Uterus (tissue), 4 donors: ENCODE measurements around the gene NOTUM. TPM values are rescaled to one million over a fixed set of nuclear protein-coding genes. Genes with fewer than 3 reads are reported as not detected.

Source experiments
- DNase-seq, 2 donors: peaks; one replicate each; pipeline ENCODE4 v3.0.0-alpha.2; 2019 to 2020
- H3K27ac ChIP-seq, 2 donors: fragments of 200-600 bp; sonication (generic); 1 replicate in 1 of 2; 2 replicates in 1 of 2; pipeline ENCODE4 v1.5.1; 2016 to 2018
- H3K27me3 ChIP-seq, 2 donors: fragments of 200-600 bp; sonication (generic); one replicate each; pipeline ENCODE4 v1.5.1; 2018 to 2019; ENCODE audit warnings: control low read depth in 1 of 2
- H3K36me3 ChIP-seq, 2 donors: fragments of 200-600 bp; sonication (generic); one replicate each; pipeline ENCODE4 v1.5.1; 2019; ENCODE audit warnings: control low read depth in 1 of 2
- H3K4me1 ChIP-seq, 2 donors: fragments of 200-600 bp; sonication (generic); one replicate each; pipeline ENCODE4 v1.5.1; 2018 to 2019; ENCODE audit warnings: control low read depth in 1 of 2
- H3K4me3 ChIP-seq, 2 donors: fragments of 200-600 bp; sonication (generic); 1 replicate in 1 of 2; 2 replicates in 1 of 2; pipeline ENCODE4 v1.5.1; 2018 to 2019; ENCODE audit warnings: mild to moderate bottlenecking in 1 of 2
- H3K9me3 ChIP-seq, 2 donors: fragments of 200-600 bp; sonication (generic); one replicate each; pipeline ENCODE4 v1.5.1; 2019; ENCODE audit warnings: control low read depth in 1 of 2
- POLR2A ChIP-seq, 2 donors: fragments of 450-650 bp; IDR thresholded peaks; one replicate each; pipeline ENCODE4 v1.6.1; 2016; ENCODE audit warnings: antibody characterized with exemption in 2 of 2, mild to moderate bottlenecking in 1 of 2, moderate library complexity in 1 of 2
- intact Hi-C: fragments of 100-400 bp; cut with DNase I; formaldehyde crosslinking; loops from one replicate; pipeline ENCODE4 v1.15.1; 2023; ENCODE audit warnings: low total_unique reads
- total RNA-seq, 4 donors: library from RNA; depleted of rRNA in 3 of 4; stranded (reverse); fragments of >200 nt in 3 of 4; gene quantifications; one replicate each; pipeline versions ENCODE4 v1.1.0 to v1.2.4, GENCODE V29; 2014 to 2023
- TF ChIP-seq, protein P1 (sequence below), 4 experiments: fragments of 200-600 bp in 2 of 4; fragments of 450-650 bp in 2 of 4; sonication (generic) in 2 of 4; IDR thresholded peaks; one replicate each; pipeline ENCODE4 v1.5.1; 2016 to 2019; ENCODE audit warnings: antibody characterized with exemption in 4 of 4, mild to moderate bottlenecking in 2 of 4, moderate library complexity in 1 of 4
- donor health status: DM: yes; HTN: yes; CAD: no.

NOTUM gene
- total RNA-seq, 4 donors from 2014 or later = 5.0 TPM; not detected in 3

DNA sequence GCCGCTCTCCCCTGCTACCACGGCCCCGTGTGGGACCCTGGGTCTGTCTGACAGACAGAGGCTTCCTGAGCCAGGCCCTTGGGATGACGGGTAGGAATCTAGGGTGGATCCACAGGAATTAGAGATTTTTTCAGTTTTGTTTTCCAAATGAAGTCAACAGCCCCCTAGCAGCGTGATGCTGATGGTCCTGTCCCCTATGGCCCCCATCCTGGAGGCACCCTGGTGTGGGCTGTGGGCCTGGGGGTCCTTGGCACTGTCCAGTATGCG is 46.2 kb upstream of the NOTUM start:
- intact Hi-C loops = no loop called here
- TF ChIP-seq, protein P1, sequence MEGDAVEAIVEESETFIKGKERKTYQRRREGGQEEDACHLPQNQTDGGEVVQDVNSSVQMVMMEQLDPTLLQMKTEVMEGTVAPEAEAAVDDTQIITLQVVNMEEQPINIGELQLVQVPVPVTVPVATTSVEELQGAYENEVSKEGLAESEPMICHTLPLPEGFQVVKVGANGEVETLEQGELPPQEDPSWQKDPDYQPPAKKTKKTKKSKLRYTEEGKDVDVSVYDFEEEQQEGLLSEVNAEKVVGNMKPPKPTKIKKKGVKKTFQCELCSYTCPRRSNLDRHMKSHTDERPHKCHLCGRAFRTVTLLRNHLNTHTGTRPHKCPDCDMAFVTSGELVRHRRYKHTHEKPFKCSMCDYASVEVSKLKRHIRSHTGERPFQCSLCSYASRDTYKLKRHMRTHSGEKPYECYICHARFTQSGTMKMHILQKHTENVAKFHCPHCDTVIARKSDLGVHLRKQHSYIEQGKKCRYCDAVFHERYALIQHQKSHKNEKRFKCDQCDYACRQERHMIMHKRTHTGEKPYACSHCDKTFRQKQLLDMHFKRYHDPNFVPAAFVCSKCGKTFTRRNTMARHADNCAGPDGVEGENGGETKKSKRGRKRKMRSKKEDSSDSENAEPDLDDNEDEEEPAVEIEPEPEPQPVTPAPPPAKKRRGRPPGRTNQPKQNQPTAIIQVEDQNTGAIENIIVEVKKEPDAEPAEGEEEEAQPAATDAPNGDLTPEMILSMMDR (IDR thresholded peaks at IDR 0.05) = no peak
- no peak for TF ChIP-seq POLR2A (IDR thresholded peaks at IDR 0.05)
- H3K4me1 ChIP-seq = peaks cover 8 to 15% of the 10 kb centered on the region in 2 donors

DNA sequence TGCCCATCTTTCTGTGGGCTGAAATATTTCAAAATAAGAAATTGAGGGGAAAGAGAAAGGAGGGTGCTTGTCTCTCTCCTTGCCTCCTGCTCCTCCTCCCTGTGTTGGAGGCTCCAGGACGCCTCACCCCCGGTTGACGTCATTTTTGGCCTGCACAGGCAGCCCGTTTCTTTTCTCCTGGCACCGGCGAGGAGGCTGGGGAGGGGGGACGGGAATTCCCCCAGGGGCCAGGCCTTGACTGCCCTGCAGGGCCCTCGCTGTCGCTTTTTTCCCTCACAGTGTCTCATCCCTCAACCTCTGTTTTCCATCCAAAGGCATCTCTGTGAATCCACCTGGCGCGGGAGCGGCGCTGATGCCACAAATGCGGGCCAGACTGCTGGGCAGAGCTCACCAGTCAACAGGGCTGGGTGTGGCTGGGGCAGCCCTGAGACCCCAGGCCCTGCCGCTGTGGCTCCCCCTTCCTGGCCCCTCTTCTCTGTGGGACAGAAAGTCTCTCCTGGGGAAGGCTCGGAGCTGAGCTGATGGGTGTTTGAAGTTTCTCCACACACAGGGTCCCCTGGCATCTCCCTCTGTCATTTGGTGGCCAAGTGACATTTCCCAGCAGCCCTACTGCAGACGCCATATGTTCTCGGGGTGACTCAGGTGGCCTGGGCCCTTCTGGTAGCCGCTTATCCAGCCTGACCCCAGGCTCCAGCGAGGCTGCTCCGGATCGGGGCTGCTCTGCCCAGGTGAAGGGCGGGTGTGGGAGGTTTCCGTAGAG is 45.7 kb upstream of the NOTUM start:
- intact Hi-C loops = no loop called here
- no peaks in the 10 kb centered on the region for H3K36me3 ChIP-seq
- peaks cover 8 to 15% of the 10 kb centered on the region in 2 donors for H3K4me1 ChIP-seq
- H3K27ac ChIP-seq = peak overlapping the region in 1 of 2 donors; percentile 7
- TF ChIP-seq, protein P1 (IDR thresholded peaks at IDR 0.05) = no peak
- no peak for TF ChIP-seq POLR2A (IDR thresholded peaks at IDR 0.05)
- H3K4me3 ChIP-seq = no peak overlapping the region
- no peaks in the 10 kb centered on the region for H3K9me3 ChIP-seq
- DNase-seq = peak; percentile 70 to 73
- H3K27me3 ChIP-seq = no peaks in the 10 kb centered on the region

More for the DNA sequence above, 46.2 kb upstream of the NOTUM start:
- no peak for DNase-seq
- Histone ChIP-seq H3K27me3 (no peaks in the 10 kb centered on the region), H3K27ac (no peak overlapping the region), H3K36me3 (no peaks in the 10 kb centered on the region), H3K9me3 (no peaks in the 10 kb centered on the region), H3K4me3 (no peak overlapping the region)

DNA sequence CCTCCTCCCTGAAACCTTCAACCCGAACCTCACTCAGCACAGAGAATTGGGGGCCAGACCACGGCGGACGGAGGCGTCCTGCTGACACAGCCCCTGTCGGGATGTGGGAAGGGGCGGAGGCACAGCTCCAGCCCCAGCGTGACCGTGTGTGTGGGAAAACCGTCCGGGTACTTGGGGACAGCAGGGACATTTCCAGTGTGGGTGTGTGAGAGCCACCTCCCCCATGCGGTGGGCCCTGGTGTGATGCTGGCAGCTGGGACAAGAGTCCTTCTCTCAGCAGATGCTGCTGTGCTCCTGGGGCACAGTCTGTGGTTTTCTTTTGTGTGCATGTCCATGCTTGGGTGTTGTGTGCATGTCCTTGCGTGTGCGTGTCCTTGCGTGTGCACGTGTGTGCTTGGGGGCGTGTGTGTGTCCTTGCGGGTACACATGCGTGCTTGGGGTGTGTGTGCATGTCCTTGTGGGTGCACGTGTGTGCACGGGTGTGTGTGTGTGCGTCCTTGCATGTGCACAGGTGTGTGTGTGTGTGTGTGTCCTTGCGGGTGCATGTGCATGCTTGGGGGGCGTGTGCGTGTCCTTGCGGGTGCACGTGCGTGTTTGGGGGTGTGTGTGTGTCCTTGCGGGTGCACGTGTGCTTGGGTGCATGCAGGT is 44.8 kb upstream of the NOTUM start:
- Histone ChIP-seq H3K4me1 (peaks cover 8 to 15% of the 10 kb centered on the region in 2 donors), H3K4me3 (no peak overlapping the region), H3K27ac (no peak overlapping the region), H3K9me3 (no peaks in the 10 kb centered on the region), H3K27me3 (no peaks in the 10 kb centered on the region), H3K36me3 (no peaks in the 10 kb centered on the region)
- DNase-seq = no peak
- no peak for TF ChIP-seq POLR2A (IDR thresholded peaks at IDR 0.05)
- TF ChIP-seq, protein P1 (IDR thresholded peaks at IDR 0.05) = no peak
- intact Hi-C loops = no loop called here

DNA sequence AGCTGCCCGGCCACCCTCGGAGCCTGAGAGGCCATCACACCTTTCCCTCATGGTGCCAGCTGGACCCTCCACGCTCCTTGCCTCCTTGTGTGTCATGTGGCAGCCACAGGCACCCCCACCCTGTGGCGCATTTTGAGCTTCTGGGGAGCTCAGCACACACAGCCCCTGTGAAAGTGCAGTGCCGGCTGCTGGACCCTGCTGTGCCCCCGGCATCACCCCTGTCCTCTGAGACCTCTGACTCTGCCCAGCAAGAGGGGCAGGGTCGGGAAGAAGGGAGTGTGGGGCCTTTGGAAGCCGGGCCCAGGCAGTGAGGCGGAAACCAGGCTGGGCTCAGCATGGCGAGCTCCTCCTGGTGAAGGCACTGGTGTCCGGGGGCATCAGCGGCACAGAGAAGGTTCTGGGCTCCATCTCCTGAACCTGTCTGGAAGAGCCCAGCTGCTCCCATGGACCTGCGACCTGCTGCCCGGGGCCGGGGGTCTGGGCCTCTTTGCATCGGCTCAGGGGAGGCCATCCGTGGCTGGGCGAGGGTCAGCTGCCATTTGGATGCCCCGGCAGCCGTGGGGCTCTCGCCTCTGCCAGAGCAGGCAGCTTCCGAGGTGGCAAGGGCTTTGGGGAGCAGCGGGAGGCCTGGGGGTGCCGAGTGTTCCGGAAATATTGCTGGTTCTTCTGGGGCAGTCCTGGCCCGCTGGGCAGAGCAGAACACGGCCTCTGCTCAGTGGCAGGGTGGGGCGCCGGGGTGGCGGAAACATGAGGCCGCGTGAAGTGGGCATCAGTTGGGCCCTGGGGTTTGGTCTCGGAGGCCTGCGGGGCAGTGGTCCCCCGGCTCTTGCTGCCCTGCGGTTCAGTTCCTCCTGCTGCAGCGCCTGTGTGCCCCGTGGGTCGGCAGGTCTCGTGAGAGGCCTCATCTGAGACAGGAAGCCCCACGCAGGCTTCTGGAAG is 43.8 kb upstream of the NOTUM start:
- H3K4me1 ChIP-seq = peaks cover 8 to 15% of the 10 kb centered on the region in 2 donors
- no peak overlapping the region for H3K4me3 ChIP-seq
- peak overlapping the region; percentile 67 to 72 for H3K27ac ChIP-seq
- TF ChIP-seq POLR2A (IDR thresholded peaks at IDR 0.05) = no peak
- TF ChIP-seq, protein P1 (IDR thresholded peaks at IDR 0.05) = no peak
- no peaks in the 10 kb centered on the region for H3K9me3 ChIP-seq
- H3K36me3 ChIP-seq = no peaks in the 10 kb centered on the region
- no peak for DNase-seq
- intact Hi-C loops = no loop called here
- H3K27me3 ChIP-seq = no peaks in the 10 kb centered on the region
